Uterus (tissue), 4 donors: ENCODE results near the gene DLK1. TPM values are rescaled to one million over a fixed set of nuclear protein-coding genes. Genes with fewer than 3 reads are reported as not detected.

Experiments
- DNase-seq, 2 donors: peaks; one replicate each; pipeline ENCODE4 v3.0.0-alpha.2; 2019 to 2020
- H3K27ac ChIP-seq, 2 donors: fragments of 200-600 bp; sonication (generic); 1 replicate in 1 of 2; 2 replicates in 1 of 2; pipeline ENCODE4 v1.5.1; 2016 to 2018
- H3K27me3 ChIP-seq, 2 donors: fragments of 200-600 bp; sonication (generic); one replicate each; pipeline ENCODE4 v1.5.1; 2018 to 2019; ENCODE audit warnings: control low read depth in 1 of 2
- H3K36me3 ChIP-seq, 2 donors: fragments of 200-600 bp; sonication (generic); one replicate each; pipeline ENCODE4 v1.5.1; 2019; ENCODE audit warnings: control low read depth in 1 of 2
- H3K4me1 ChIP-seq, 2 donors: fragments of 200-600 bp; sonication (generic); one replicate each; pipeline ENCODE4 v1.5.1; 2018 to 2019; ENCODE audit warnings: control low read depth in 1 of 2
- H3K4me3 ChIP-seq, 2 donors: fragments of 200-600 bp; sonication (generic); 1 replicate in 1 of 2; 2 replicates in 1 of 2; pipeline ENCODE4 v1.5.1; 2018 to 2019; ENCODE audit warnings: mild to moderate bottlenecking in 1 of 2
- H3K9me3 ChIP-seq, 2 donors: fragments of 200-600 bp; sonication (generic); one replicate each; pipeline ENCODE4 v1.5.1; 2019; ENCODE audit warnings: control low read depth in 1 of 2
- CTCF ChIP-seq, 4 experiments: fragments of 200-600 bp in 2 of 4; fragments of 450-650 bp in 2 of 4; sonication (generic) in 2 of 4; IDR thresholded peaks; one replicate each; pipeline ENCODE4 v1.5.1; 2016 to 2019; ENCODE audit warnings: antibody characterized with exemption in 4 of 4, mild to moderate bottlenecking in 2 of 4, moderate library complexity in 1 of 4
- POLR2A ChIP-seq, 2 donors: fragments of 450-650 bp; IDR thresholded peaks; one replicate each; pipeline ENCODE4 v1.6.1; 2016; ENCODE audit warnings: antibody characterized with exemption in 2 of 2, mild to moderate bottlenecking in 1 of 2, moderate library complexity in 1 of 2
- intact Hi-C: fragments of 100-400 bp; cut with DNase I; formaldehyde crosslinking; loops from one replicate; pipeline ENCODE4 v1.15.1; 2023; ENCODE audit warnings: low total_unique reads
- total RNA-seq, 4 donors: library from RNA; depleted of rRNA in 3 of 4; stranded (reverse); fragments of >200 nt in 3 of 4; gene quantifications; one replicate each; pipeline versions ENCODE4 v1.1.0 to v1.2.4, GENCODE V29; 2014 to 2023
- donor health status: DM: yes; HTN: yes; CAD: no.

Gene DLK1
- total RNA-seq, 4 donors from 2014 or later = 2.2 to 41.1 TPM; not detected in 2

GRCh38 chr14:100688598-100689461 lies 37.9 kb upstream of the DLK1 start:
- no peak for DNase-seq
- no peak for TF ChIP-seq CTCF (IDR thresholded peaks at IDR 0.05)
- TF ChIP-seq POLR2A (IDR thresholded peaks at IDR 0.05) = no peak
- intact Hi-C loops = no loop called here
- Histone ChIP-seq H3K4me1 (no peaks in the 10 kb centered on the region), H3K4me3 (no peak overlapping the region), H3K27ac (no peak overlapping the region), H3K27me3 (no peaks in the 10 kb centered on the region), H3K9me3 (no peaks in the 10 kb centered on the region), H3K36me3 (no peaks in the 10 kb centered on the region)

- Histone ChIP-seq H3K4me3 (no peak overlapping the region), H3K4me1 (no peaks in the 10 kb centered on the region), H3K27ac (no peak overlapping the region), H3K27me3 (no peaks in the 10 kb centered on the region), H3K9me3 (no peaks in the 10 kb centered on the region), H3K36me3 (no peaks in the 10 kb centered on the region)
- TF ChIP-seq CTCF (IDR thresholded peaks at IDR 0.05) (no peak), POLR2A (IDR thresholded peaks at IDR 0.05) (no peak)
- intact Hi-C loops = no loop called here
- no peak for DNase-seq
Observed at GRCh38 chr14:100690672-100691071, 36.0 kb upstream of the DLK1 start.

DNA sequence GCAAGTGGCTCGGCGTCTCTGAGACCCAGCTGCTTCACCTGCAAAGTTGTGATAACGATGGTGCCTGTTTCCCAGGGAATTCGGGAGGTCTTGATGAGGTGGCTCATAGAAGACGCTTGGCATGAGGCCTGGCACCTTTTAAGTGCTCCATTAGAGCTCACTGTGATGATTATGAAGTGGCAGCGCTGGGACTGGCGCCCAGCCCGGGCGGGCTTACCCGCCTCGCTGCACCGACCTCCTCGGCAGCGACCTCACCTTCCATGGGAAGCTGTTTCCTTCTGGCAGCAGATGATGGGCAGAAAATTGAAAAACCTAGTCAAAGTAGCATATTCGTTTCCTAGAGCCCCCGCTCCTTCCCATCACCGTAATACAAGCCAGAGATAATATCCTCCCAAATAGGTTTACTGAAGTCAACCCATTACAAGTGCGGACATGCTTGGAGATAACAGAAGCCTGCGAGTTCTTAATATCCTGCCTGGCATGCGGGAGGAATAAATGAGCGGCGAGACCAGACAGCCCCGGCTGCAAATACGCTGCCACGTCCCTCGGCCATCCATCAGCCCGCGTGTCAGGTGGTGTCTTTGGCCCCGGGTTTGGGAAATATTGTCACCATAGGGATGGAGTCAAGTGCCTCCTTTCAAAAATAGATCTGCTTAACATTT lies 35.2 kb upstream of the DLK1 start:
- intact Hi-C loops = no loop called here
- Histone ChIP-seq H3K36me3 (no peaks in the 10 kb centered on the region), H3K4me1 (no peaks in the 10 kb centered on the region), H3K9me3 (no peaks in the 10 kb centered on the region), H3K27me3 (no peaks in the 10 kb centered on the region), H3K27ac (no peak overlapping the region), H3K4me3 (no peak overlapping the region)
- no peak for DNase-seq
- no peak for TF ChIP-seq CTCF (IDR thresholded peaks at IDR 0.05)
- no peak for TF ChIP-seq POLR2A (IDR thresholded peaks at IDR 0.05)

- Histone ChIP-seq H3K9me3 (no peaks in the 10 kb centered on the region), H3K27me3 (no peaks in the 10 kb centered on the region), H3K27ac (no peak overlapping the region), H3K4me1 (no peaks in the 10 kb centered on the region), H3K4me3 (no peak overlapping the region), H3K36me3 (no peaks in the 10 kb centered on the region)
- DNase-seq = no peak
- no peak for TF ChIP-seq POLR2A (IDR thresholded peaks at IDR 0.05)
- intact Hi-C loops = no loop called here
Observed at GRCh38 chr14:100692256-100692655, 34.4 kb upstream of the DLK1 start.

- Histone ChIP-seq H3K4me3 (no peak overlapping the region), H3K27ac (no peak overlapping the region), H3K4me1 (no peaks in the 10 kb centered on the region), H3K27me3 (no peaks in the 10 kb centered on the region), H3K36me3 (no peaks in the 10 kb centered on the region), H3K9me3 (no peaks in the 10 kb centered on the region)
- DNase-seq = no peak
- intact Hi-C loops = no loop called here
- no peak for TF ChIP-seq POLR2A (IDR thresholded peaks at IDR 0.05)
- no peak for TF ChIP-seq CTCF (IDR thresholded peaks at IDR 0.05)
Observed at GRCh38 chr14:100692859-100693558, 33.7 kb upstream of the DLK1 start.
